H1 (cell line): ENCODE measurements around the gene FN3KRP. TPM values are rescaled to one million over a fixed set of nuclear protein-coding genes. Genes with fewer than 3 reads are reported as not detected.

Experiments
- CTCF ChIA-PET: fragments of 300-600 bp; sonication (Branson Sonifier 250); formaldehyde crosslinking; loops from one replicate; lab custom pipeline; 2021; ENCODE audit not compliant: partially characterized antibody; lab: Charles Lee
- POLR2A ChIA-PET: fragments of 300-600 bp; sonication (Branson Sonifier 250); formaldehyde crosslinking; loops from one replicate; lab custom pipeline; 2021; ENCODE audit warnings: inconsistent platforms; ENCODE audit not compliant: partially characterized antibody; lab: Charles Lee
- DNase-seq, 2 experiments: peaks; one replicate each; pipeline versions ENCODE4 v3.0.0 to v3.0.0-alpha.2; 2010 to 2022; ENCODE audit warnings: low spot score in 2 of 2, low read depth in 1 of 2, mixed read lengths in 1 of 2
- FAIRE-seq: peaks from 2 replicates; lab custom pipeline; 2011; peaks lifted over from hg19 to GRCh38; lab: Jason Lieb, UNC
- H2AFZ ChIP-seq: 2 replicates; pipeline ENCODE4 v1.8.1; 2012; ENCODE audit warnings: low read length, inconsistent platforms
- H2AK5ac ChIP-seq: 2 replicates; pipeline ENCODE4 v1.6.1; 2013; ENCODE audit warnings: low read depth, low read length
- H2BK120ac ChIP-seq: replicated peaks from 2 replicates; pipeline ENCODE3; 2013; ENCODE audit warnings: low read depth, low read length, inconsistent platforms
- H2BK12ac ChIP-seq: 2 replicates; pipeline ENCODE4 v1.6.1; 2013; ENCODE audit warnings: low read depth, low read length
- H2BK15ac ChIP-seq: 2 replicates; pipeline ENCODE4 v1.6.1; 2013; ENCODE audit warnings: low read length
- H2BK20ac ChIP-seq: 2 replicates; pipeline ENCODE4 v1.6.1; 2013; ENCODE audit warnings: low read length
- H2BK5ac ChIP-seq: 2 replicates; pipeline ENCODE4 v1.6.1; 2013; ENCODE audit warnings: low read depth, low read length
- H3K14ac ChIP-seq: 2 replicates; pipeline ENCODE4 v1.6.1; 2013; ENCODE audit warnings: inconsistent platforms; ENCODE audit not compliant: insufficient read length
- H3K18ac ChIP-seq: 2 replicates; pipeline ENCODE4 v1.6.1; 2013; ENCODE audit warnings: low read length; ENCODE audit errors: extremely low read depth
- H3K23ac ChIP-seq: 2 replicates; pipeline ENCODE4 v1.6.1; 2013; ENCODE audit warnings: inconsistent platforms; ENCODE audit not compliant: insufficient read length
- H3K23me2 ChIP-seq: 2 replicates; pipeline ENCODE4 v1.6.1; 2013; ENCODE audit warnings: low read depth, low read length
- H3K27ac ChIP-seq: 2 replicates; pipeline ENCODE4 v1.6.1; 2011; ENCODE audit warnings: low read depth, low read length, inconsistent platforms
- H3K27me3 ChIP-seq, 4 experiments: replicated peaks in 1 of 4; 1 replicate in 1 of 4; 2 replicates in 3 of 4; pipeline versions ENCODE4 v1.6.1 to v1.8.1; 2011 to 2013; ENCODE audit warnings: low read length in 3 of 4, mild to moderate bottlenecking in 3 of 4, inconsistent platforms in 2 of 4, mixed read lengths in 2 of 4, moderate library complexity in 1 of 4; ENCODE audit not compliant: control insufficient read depth in 3 of 4, insufficient read depth in 3 of 4; ENCODE audit errors: extremely low read depth in 1 of 4
- H3K36me3 ChIP-seq, 4 experiments: 2 replicates each; pipeline versions ENCODE4 v1.6.1 to v1.8.1; 2011 to 2013; ENCODE audit warnings: mild to moderate bottlenecking in 4 of 4, low read length in 3 of 4, moderate library complexity in 2 of 4, control low read depth in 1 of 4, inconsistent platforms in 1 of 4; ENCODE audit not compliant: insufficient read depth in 4 of 4, control insufficient read depth in 2 of 4
- H3K4ac ChIP-seq: replicated peaks from 2 replicates; pipeline ENCODE3; 2013; ENCODE audit warnings: low read length, low read depth, mixed read lengths, inconsistent platforms; ENCODE audit not compliant: insufficient read length
- H3K4me1 ChIP-seq, 4 experiments: replicated peaks in 1 of 4; 1 replicate in 1 of 4; 2 replicates in 3 of 4; pipeline versions ENCODE4 v1.6.1 to v1.8.1; 2011 to 2013; ENCODE audit warnings: low read length in 3 of 4, inconsistent platforms in 2 of 4, mixed read lengths in 1 of 4; ENCODE audit not compliant: insufficient read depth in 4 of 4, control insufficient read depth in 3 of 4
- H3K4me2 ChIP-seq, 2 experiments: 2 replicates each; pipeline versions ENCODE4 v1.6.1 to v1.8.1; 2011 to 2013; ENCODE audit warnings: low read depth in 2 of 2, low read length in 2 of 2, control low read depth in 1 of 2, inconsistent platforms in 1 of 2, mild to moderate bottlenecking in 1 of 2; ENCODE audit not compliant: insufficient read depth in 1 of 2
- H3K4me3 ChIP-seq, 4 experiments: fragments of 200-600, 300-600 bp in 1 of 4; sonication (generic), shearing (Covaris generic), sonication (Bioruptor Twin) in 1 of 4; 2 replicates each; pipeline versions ENCODE4 v1.5.1 to v1.8.1; 2011 to 2016; ENCODE audit warnings: low read length in 4 of 4, low read depth in 3 of 4, control low read depth in 2 of 4, inconsistent platforms in 2 of 4, mild to moderate bottlenecking in 2 of 4, mixed read lengths in 1 of 4, moderate library complexity in 1 of 4; ENCODE audit not compliant: insufficient read depth in 2 of 4; ENCODE audit errors: extremely low read depth in 1 of 4
- H3K56ac ChIP-seq: replicated peaks from 2 replicates; pipeline ENCODE3; 2013; ENCODE audit warnings: low read depth, mild to moderate bottlenecking, mixed read lengths, low read length, inconsistent platforms; ENCODE audit not compliant: insufficient read length
- H3K79me1 ChIP-seq: 2 replicates; pipeline ENCODE4 v1.6.1; 2013; ENCODE audit warnings: low read depth, low read length, control low read depth
- H3K79me2 ChIP-seq, 2 experiments: 2 replicates each; pipeline versions ENCODE4 v1.6.1 to v1.8.1; 2012 to 2013; ENCODE audit warnings: low read length in 2 of 2, mild to moderate bottlenecking in 2 of 2, inconsistent platforms in 1 of 2; ENCODE audit not compliant: insufficient read depth in 2 of 2, control insufficient read depth in 1 of 2
- H3K9ac ChIP-seq, 4 experiments: replicated peaks in 1 of 4; 1 replicate in 1 of 4; 2 replicates in 3 of 4; pipeline versions ENCODE4 v1.6.1 to v1.8.1; 2011 to 2013; ENCODE audit warnings: low read depth in 3 of 4, low read length in 3 of 4, control low read depth in 2 of 4, mild to moderate bottlenecking in 2 of 4, moderate library complexity in 2 of 4, inconsistent platforms in 1 of 4; ENCODE audit errors: extremely low read depth in 1 of 4
- H3K9me3 ChIP-seq, 2 experiments: 2 replicates each; pipeline versions ENCODE4 v1.6.1 to v1.8.1; 2012 to 2013; ENCODE audit warnings: mild to moderate bottlenecking in 2 of 2, moderate library complexity in 2 of 2, control low read depth in 1 of 2, inconsistent platforms in 1 of 2, low read depth in 1 of 2, low read length in 1 of 2, mixed read lengths in 1 of 2; ENCODE audit not compliant: insufficient read depth in 2 of 2
- H4K20me1 ChIP-seq, 2 experiments: replicated peaks in 1 of 2; 2 replicates each; pipeline versions ENCODE3 to v1.8.1; 2011 to 2013; ENCODE audit warnings: inconsistent platforms in 2 of 2, low read length in 2 of 2, mild to moderate bottlenecking in 1 of 2; ENCODE audit not compliant: insufficient read depth in 2 of 2, control insufficient read depth in 1 of 2
- H4K5ac ChIP-seq: 2 replicates; pipeline ENCODE4 v1.6.1; 2013; ENCODE audit warnings: low read length, low read depth, mixed read lengths, inconsistent platforms; ENCODE audit not compliant: insufficient read length
- H4K8ac ChIP-seq: 2 replicates; pipeline ENCODE4 v1.8.0; 2013; ENCODE audit warnings: mild to moderate bottlenecking, moderate library complexity, low read length, inconsistent platforms; ENCODE audit not compliant: insufficient read depth; ENCODE audit errors: extremely low read depth
- H4K91ac ChIP-seq: replicated peaks from 2 replicates; pipeline ENCODE3; 2013; ENCODE audit warnings: low read length, mixed read lengths, inconsistent platforms; ENCODE audit not compliant: insufficient read length
- SRF ChIP-seq: IDR thresholded peaks from 2 replicates; pipeline ENCODE4 v1.6.1; 2011; ENCODE audit warnings: mild to moderate bottlenecking, low read depth, low read length, moderate library complexity
- USF2 ChIP-seq: IDR thresholded peaks from 2 replicates; pipeline ENCODE4 v1.6.1; 2011; ENCODE audit warnings: low read length, improper control_type of control experiment
- YY1 ChIP-seq: IDR thresholded peaks from 2 replicates; pipeline ENCODE4 v1.6.1; 2011; ENCODE audit warnings: low read depth, mild to moderate bottlenecking, low read length
- ZNF274 ChIP-seq: IDR thresholded peaks from 2 replicates; pipeline ENCODE4 v1.7.0; 2012; ENCODE audit warnings: low read length, borderline replicate concordance; ENCODE audit errors: extremely low read depth
- WGBS, 2 experiments: shearing (Covaris generic) in 1 of 2; methylation state at CpG; one replicate each; pipeline versions ENCODE4 v1.1.6 to v1.1.7; 2013 to 2015; ENCODE audit warnings: low lambda C conversion rate in 2 of 2, mixed read lengths in 2 of 2, inconsistent platforms in 1 of 2, low coverage in 1 of 2, missing lambda C conversion rate in 1 of 2; ENCODE audit not compliant: insufficient replicate concordance in 2 of 2, insufficient coverage in 1 of 2, insufficient read length in 1 of 2; ENCODE audit errors: extremely low coverage in 1 of 2, missing lambda C conversion rate in 1 of 2; 5-methylcytosine and 5-hydroxymethylcytosine counted together
- polyA plus RNA-seq, 7 experiments: library from polyadenylated mRNA; depleted of rRNA in 3 of 7; stranded (reverse) in 5 of 7; unstranded in 2 of 7; fragments of >200 nt in 5 of 7; fragments of 200-250 nt in 2 of 7; gene quantifications; 1 replicate in 5 of 7; 2 replicates in 1 of 7; 4 replicates in 1 of 7; pipeline versions ENCODE4 v1.2.1 to v1.2.3, GENCODE V29; 2011 to 2013; ENCODE audit warnings: missing spikeins in 2 of 7, mixed read lengths in 2 of 7
- total RNA-seq: library from RNA; stranded (reverse); fragmentation: NEBNext Ultra II Directional; extraction: Animal tissue kit (Norgen Biotek cat#: 25700); gene quantifications from 2 replicates; pipeline ENCODE4 v1.2.1, GENCODE V29; 2021

FN3KRP gene
- total and polyA plus RNA-seq, 2 of the 8 experiments (the other 6 are each of a cell fraction or from before 2014, with no cell fraction given), result 18.1 to 21.4 TPM

GRCh38 chr17:82684228-82684841 lies 32.2 kb upstream of the FN3KRP start:
- no peak overlapping the region for H2BK5ac ChIP-seq
- H3K4me3 ChIP-seq, result no peak overlapping the region
- no peak overlapping the region for H3K23ac ChIP-seq
- no peak overlapping the region for H3K4ac ChIP-seq
- POLR2A ChIA-PET, result interaction anchor here (0.7 kb wide), 1 partner anchor 20 kb away, joined by 3 read pairs; no protein-coding TSS in a partner anchor
- H2BK15ac ChIP-seq, result no peak overlapping the region
- no peaks in the 10 kb centered on the region for H3K36me3 ChIP-seq
- H4K8ac ChIP-seq, result no peak overlapping the region
- H3K4me2 ChIP-seq, result no peak overlapping the region
- H4K91ac ChIP-seq, result no peak overlapping the region
- whole genome bisulfite sequencing, 2 experiments, result 87% methylated on average over 13 of the region's 13 CpGs; no CpG with 5 or more reads in 1 of the 2 experiments
- no peak overlapping the region for H3K14ac ChIP-seq
- no peaks in the 10 kb centered on the region for H3K23me2 ChIP-seq
- peaks cover 0 to 3% of the 10 kb centered on the region in 2 experiments for H4K20me1 ChIP-seq
- no peak overlapping the region for H3K18ac ChIP-seq
- H3K27ac ChIP-seq, result no peak overlapping the region
- FAIRE-seq (no peak), DNase-seq (no peak)
- no peak overlapping the region for H2BK120ac ChIP-seq
- no peak overlapping the region for H4K5ac ChIP-seq
- H2BK20ac ChIP-seq, result no peak overlapping the region
- H3K27me3 ChIP-seq, result no peaks in the 10 kb centered on the region; a peak in 1 of 7 replicates
- H3K79me2 ChIP-seq, result no peaks in the 10 kb centered on the region
- peaks cover 2% of the 10 kb centered on the region in 2 experiments; a peak in 2 of 4 replicates for H3K9me3 ChIP-seq
- H3K9ac ChIP-seq, result no peak overlapping the region
- no peak overlapping the region for H2AK5ac ChIP-seq
- H3K56ac ChIP-seq, result no peak overlapping the region
- no peaks in the 10 kb centered on the region for H3K79me1 ChIP-seq
- H3K4me1 ChIP-seq, result no peaks in the 10 kb centered on the region; a peak in 1 of 7 replicates
- no peak for TF ChIP-seq SRF
- TF ChIP-seq ZNF274, result no peak
- no peak for TF ChIP-seq USF2
- no peak for TF ChIP-seq YY1
- no peak overlapping the region for H2BK12ac ChIP-seq
- H2AFZ ChIP-seq, result no peak overlapping the region
- CTCF ChIA-PET, result interaction anchor here (1.2 to 1.5 kb wide), 2 partner anchors 27 to 82 kb away, joined by 3 to 4 read pairs; no protein-coding TSS in a partner anchor
